Natural killer cell (primary cell): ENCODE results near the gene ADAM33. TPM values are rescaled to one million over a fixed set of nuclear protein-coding genes. Genes with fewer than 3 reads are reported as not detected.

Experiments used
- ATAC-seq, 3 donors: fragments of 150-1000 bp in 2 of 3; fragments of 200-7000 bp in 1 of 3; cut with Tn5 transposase; 1 replicate in 1 of 3; 2 replicates in 2 of 3; pipeline ENCODE4 v1.10.0; 2021; ENCODE audit warnings: mild to moderate bottlenecking in 2 of 3, moderate library complexity in 2 of 3
- DNase-seq, 2 donors: peaks; one replicate each; pipeline versions ENCODE4 v3.0.0 to v3.0.0-alpha.2; 2013 to 2021; ENCODE audit warnings: mixed read lengths in 1 of 2
- H3K27ac ChIP-seq: one replicate; pipeline ENCODE4 v1.5.1; 2013; ENCODE audit warnings: mild to moderate bottlenecking, low read length
- H3K27me3 ChIP-seq: one replicate; pipeline ENCODE4 v1.6.1; 2013; ENCODE audit warnings: low read length; ENCODE audit not compliant: control insufficient read depth, insufficient read depth
- H3K36me3 ChIP-seq: one replicate; pipeline ENCODE4 v1.6.1; 2013; ENCODE audit warnings: low read length; ENCODE audit not compliant: control insufficient read depth, insufficient read depth
- H3K4me1 ChIP-seq: one replicate; pipeline ENCODE4 v1.6.1; 2013; ENCODE audit warnings: low read length; ENCODE audit not compliant: control insufficient read depth, insufficient read depth
- H3K4me3 ChIP-seq: one replicate; pipeline ENCODE4 v1.5.1; 2013; ENCODE audit warnings: low read length
- H3K9me3 ChIP-seq: one replicate; pipeline ENCODE4 v1.6.1; 2013; ENCODE audit warnings: low read length; ENCODE audit not compliant: control insufficient read depth, insufficient read depth
- H3K27ac Mint-ChIP-seq, 2 donors: one replicate each; pipeline ENCODE4 v1.8.0; 2022; ENCODE audit warnings: mild to moderate bottlenecking in 2 of 2, mixed read lengths in 2 of 2, moderate library complexity in 1 of 2
- H3K27me3 Mint-ChIP-seq, 2 donors: one replicate each; pipeline ENCODE4 v1.8.0; 2022; ENCODE audit warnings: low read depth in 2 of 2, mixed read lengths in 2 of 2
- H3K36me3 Mint-ChIP-seq: one replicate; pipeline ENCODE4 v1.8.0; 2022; ENCODE audit warnings: mixed read lengths
- H3K4me1 Mint-ChIP-seq, 2 donors: one replicate each; pipeline ENCODE4 v1.8.0; 2022; ENCODE audit warnings: mixed read lengths in 2 of 2
- H3K4me3 Mint-ChIP-seq: one replicate; pipeline ENCODE4 v1.8.0; 2022; ENCODE audit warnings: mild to moderate bottlenecking, moderate library complexity, mixed read lengths
- H3K9me3 Mint-ChIP-seq, 2 donors: one replicate each; pipeline ENCODE4 v1.8.0; 2022; ENCODE audit warnings: mixed read lengths in 2 of 2
- WGBS: methylation state at CpG from one replicate; pipeline ENCODE4 v1.1.7; 2013; ENCODE audit warnings: missing lambda C conversion rate; ENCODE audit not compliant: insufficient coverage; 5-methylcytosine and 5-hydroxymethylcytosine counted together
- intact Hi-C: fragments of 100-400 bp; cut with micrococcal nuclease; formaldehyde crosslinking; loops from one replicate; pipeline ENCODE4 v1.14.2; 2022
- total RNA-seq, 4 donors: library from RNA; stranded (reverse); fragments of 120-200 nt in 1 of 4; gene quantifications; one replicate each; pipeline versions ENCODE4 v1.2.3 to v1.2.4, GENCODE V29; 2013 to 2022
- TF ChIP-seq, protein P1 (sequence below): fragments of 200-600 bp; IDR thresholded peaks from one replicate; pipeline ENCODE4 v1.8.0; 2022; ENCODE audit warnings: antibody characterized with exemption

Gene ADAM33
- total RNA-seq, 3 donors from 2014 or later (not counting 1 experiment from before 2014, with no cell fraction given): not detected

DNA sequence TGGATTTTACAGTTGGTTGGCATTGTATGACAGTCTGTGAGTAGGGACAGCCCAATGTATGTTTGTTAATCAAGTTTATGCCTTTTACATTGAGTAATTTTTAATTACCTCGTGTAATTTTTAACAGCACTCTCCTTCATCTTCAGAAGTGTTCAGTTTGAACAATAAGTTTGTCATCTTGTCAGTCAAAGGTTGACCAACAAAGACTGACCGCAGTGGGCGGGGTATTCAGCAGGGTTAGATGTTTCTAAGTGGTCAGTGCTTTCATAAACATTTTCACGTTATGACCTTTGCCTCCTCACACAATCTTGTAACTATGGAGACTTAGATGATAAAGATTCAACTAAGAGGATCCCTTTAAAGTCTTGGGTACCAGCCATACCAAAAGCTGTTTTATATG, 59.4 kb downstream of the ADAM33 start:
- no peak for DNase-seq
- TF ChIP-seq, protein P1, sequence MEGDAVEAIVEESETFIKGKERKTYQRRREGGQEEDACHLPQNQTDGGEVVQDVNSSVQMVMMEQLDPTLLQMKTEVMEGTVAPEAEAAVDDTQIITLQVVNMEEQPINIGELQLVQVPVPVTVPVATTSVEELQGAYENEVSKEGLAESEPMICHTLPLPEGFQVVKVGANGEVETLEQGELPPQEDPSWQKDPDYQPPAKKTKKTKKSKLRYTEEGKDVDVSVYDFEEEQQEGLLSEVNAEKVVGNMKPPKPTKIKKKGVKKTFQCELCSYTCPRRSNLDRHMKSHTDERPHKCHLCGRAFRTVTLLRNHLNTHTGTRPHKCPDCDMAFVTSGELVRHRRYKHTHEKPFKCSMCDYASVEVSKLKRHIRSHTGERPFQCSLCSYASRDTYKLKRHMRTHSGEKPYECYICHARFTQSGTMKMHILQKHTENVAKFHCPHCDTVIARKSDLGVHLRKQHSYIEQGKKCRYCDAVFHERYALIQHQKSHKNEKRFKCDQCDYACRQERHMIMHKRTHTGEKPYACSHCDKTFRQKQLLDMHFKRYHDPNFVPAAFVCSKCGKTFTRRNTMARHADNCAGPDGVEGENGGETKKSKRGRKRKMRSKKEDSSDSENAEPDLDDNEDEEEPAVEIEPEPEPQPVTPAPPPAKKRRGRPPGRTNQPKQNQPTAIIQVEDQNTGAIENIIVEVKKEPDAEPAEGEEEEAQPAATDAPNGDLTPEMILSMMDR: no peak
- Histone ChIP-seq H3K27ac (no peak overlapping the region), H3K4me3 (no peak overlapping the region), H3K36me3 (peaks cover 2% of the 10 kb centered on the region), H3K4me1 (no peaks in the 10 kb centered on the region), H3K27me3 (no peaks in the 10 kb centered on the region), H3K9me3 (no peaks in the 10 kb centered on the region)
- H3K27ac Mint-ChIP-seq: no peak overlapping the region
- no peak overlapping the region for H3K4me3 Mint-ChIP-seq
- WGBS: 96% methylated on average over 4 of the region's 4 CpGs
- intact Hi-C loops: no loop called here
- peaks cover 6% of the 10 kb centered on the region for H3K36me3 Mint-ChIP-seq
- ATAC-seq: no peak
- no peaks in the 10 kb centered on the region for H3K4me1 Mint-ChIP-seq
- H3K9me3 Mint-ChIP-seq: no peaks in the 10 kb centered on the region
- no peaks in the 10 kb centered on the region for H3K27me3 Mint-ChIP-seq

DNA sequence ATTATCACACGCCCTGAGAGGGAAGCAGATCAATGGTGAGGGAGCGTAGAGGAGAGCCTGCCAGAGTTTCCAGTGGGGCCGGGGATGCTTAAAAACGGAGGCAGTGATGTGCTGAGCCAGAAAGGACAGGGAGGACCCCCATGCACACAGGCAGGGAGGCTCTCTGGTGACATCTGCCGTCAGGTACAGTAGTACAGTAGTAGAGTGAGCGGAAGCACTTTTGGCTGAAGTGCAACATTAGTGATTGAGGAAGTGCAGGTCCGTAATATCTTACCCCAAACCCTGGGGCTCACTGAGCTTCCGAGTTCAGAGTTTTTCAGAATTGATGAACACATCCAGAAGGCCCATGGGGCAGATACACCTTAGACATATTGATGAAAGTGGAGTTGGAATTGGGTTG, 60.7 kb downstream of the ADAM33 start:
- no peak overlapping the region for H3K4me3 ChIP-seq
- intact Hi-C loops: no loop called here
- H3K27ac ChIP-seq: no peak overlapping the region
- no peaks in the 10 kb centered on the region for H3K4me1 ChIP-seq
- DNase-seq: no peak
- no peak overlapping the region for H3K27ac Mint-ChIP-seq
- ATAC-seq: no peak
- no peaks in the 10 kb centered on the region for H3K36me3 ChIP-seq
- H3K9me3 ChIP-seq: no peaks in the 10 kb centered on the region
- no peak overlapping the region for H3K4me3 Mint-ChIP-seq
- H3K27me3 Mint-ChIP-seq: no peaks in the 10 kb centered on the region
- TF ChIP-seq, protein P1: no peak
- no peaks in the 10 kb centered on the region for H3K36me3 Mint-ChIP-seq
- H3K9me3 Mint-ChIP-seq: no peaks in the 10 kb centered on the region
- 95% methylated on average over 8 of the region's 8 CpGs for WGBS
- H3K4me1 Mint-ChIP-seq: no peaks in the 10 kb centered on the region
- no peaks in the 10 kb centered on the region for H3K27me3 ChIP-seq

Other genes starting within 250 kb of the ADAM33 start
- 10 to 100 TPM; 16.1 to 21.8 (median 19.3) TPM for gene ATRN, start 211.0 kb downstream of the ADAM33 start, total RNA-seq
- not detected for gene GFRA4, start 18.6 kb downstream of the ADAM33 start, total RNA-seq
- under 1 TPM; 0.09 to 0.36 (median 0.30) TPM for gene SIGLEC1, start 30.6 kb upstream of the ADAM33 start, total RNA-seq
- not detected for gene HSPA12B, start 50.7 kb upstream of the ADAM33 start, total RNA-seq
- 10 to 100 TPM; 10.1 to 13.5 (median 12.3) TPM for gene ADISSP, start 85.7 kb upstream of the ADAM33 start, total RNA-seq
- under 1 TPM in 1 of 3 donors, not detected in 2; 0.23 TPM for gene SPEF1, start 99.4 kb upstream of the ADAM33 start, total RNA-seq
- 10 to 100 TPM; 46.7 to 62.6 (median 55.4) TPM for gene CENPB, start 104.7 kb upstream of the ADAM33 start, total RNA-seq
- gene CDC25B, start 114.3 kb upstream of the ADAM33 start, total RNA-seq: 100 to 1,000 TPM; 123 to 147 (median 143) TPM
- 10 to 100 TPM in 2 of 3 donors, 1 to 10 TPM in 1; 7.9 to 12.3 (median 12.1) TPM for gene AP5S1, start 138.5 kb upstream of the ADAM33 start, total RNA-seq
- 10 to 100 TPM; 23.1 to 30.8 (median 26.4) TPM for gene MAVS, start 164.8 kb upstream of the ADAM33 start, total RNA-seq
- 10 to 100 TPM; 50.5 to 74.3 (median 61.3) TPM for gene PANK2, start 207.4 kb upstream of the ADAM33 start, total RNA-seq